Endothelial cell of umbilical vein (primary cell): ENCODE results near the gene SMIM38.

Experiments used
- EZH2 ChIP-seq: IDR thresholded peaks from 2 replicates; pipeline ENCODE4 v1.6.1; 2012; ENCODE audit warnings: borderline replicate concordance, low read depth, mild to moderate bottlenecking, moderate library complexity, low read length, inconsistent platforms; ENCODE audit not compliant: severe bottlenecking
- GATA2 ChIP-seq: IDR thresholded peaks from 2 replicates; pipeline ENCODE4 v1.7.0; 2011; ENCODE audit warnings: low read depth, mild to moderate bottlenecking, moderate library complexity, mixed read lengths, low read length; ENCODE audit not compliant: insufficient read length, insufficient read depth
- POLR2A ChIP-seq: IDR thresholded peaks from 2 replicates; pipeline ENCODE4 v1.6.1; 2012; ENCODE audit warnings: low read depth, mild to moderate bottlenecking, control low read depth, low read length
- POLR2AphosphoS5 ChIP-seq: IDR thresholded peaks from 2 replicates; pipeline ENCODE4 v1.6.1; 2012; ENCODE audit warnings: low read depth, mild to moderate bottlenecking, control low read depth, low read length, moderate library complexity; ENCODE audit not compliant: insufficient read depth
- TF ChIP-seq, protein P1 (sequence below), 2 donors: IDR thresholded peaks; 1 replicate in 1 of 2; 2 replicates in 1 of 2; pipeline ENCODE4 v1.5.1; 2011; ENCODE audit warnings: low read length in 2 of 2, mild to moderate bottlenecking in 2 of 2, moderate library complexity in 2 of 2, control low read depth in 1 of 2, inconsistent platforms in 1 of 2, low read depth in 1 of 2; ENCODE audit not compliant: insufficient read depth in 1 of 2; ENCODE audit errors: extremely low read depth in 1 of 2
- TF ChIP-seq, protein P2 (sequence below): IDR thresholded peaks from 2 replicates; pipeline ENCODE4 v1.6.1; 2011; ENCODE audit not compliant: insufficient read depth, insufficient read length

DNA sequence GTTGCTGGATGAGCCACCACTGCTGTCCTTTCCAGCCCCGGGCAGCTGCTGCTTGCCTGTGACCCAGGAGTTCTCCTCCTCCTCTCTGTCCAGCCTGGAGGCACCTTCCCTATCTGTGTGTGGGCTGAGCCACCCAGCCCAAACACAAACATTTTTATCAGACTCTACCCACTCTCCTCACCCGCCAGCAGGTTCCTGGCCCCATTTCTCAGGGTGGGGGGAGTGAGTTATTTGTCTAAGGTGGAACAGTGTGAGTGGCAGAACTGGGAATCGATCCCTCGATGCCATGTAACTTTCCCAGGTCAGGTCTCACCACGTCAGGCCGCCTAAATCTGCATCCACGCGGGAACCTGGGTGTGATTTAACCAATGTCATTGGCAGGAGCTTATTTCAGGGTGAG, 20.8 kb upstream of the SMIM38 start:
- TF ChIP-seq POLR2A (no peak), GATA2 (no peak), POLR2AphosphoS5 (no peak), EZH2 (no peak)
- TF ChIP-seq, protein P1, sequence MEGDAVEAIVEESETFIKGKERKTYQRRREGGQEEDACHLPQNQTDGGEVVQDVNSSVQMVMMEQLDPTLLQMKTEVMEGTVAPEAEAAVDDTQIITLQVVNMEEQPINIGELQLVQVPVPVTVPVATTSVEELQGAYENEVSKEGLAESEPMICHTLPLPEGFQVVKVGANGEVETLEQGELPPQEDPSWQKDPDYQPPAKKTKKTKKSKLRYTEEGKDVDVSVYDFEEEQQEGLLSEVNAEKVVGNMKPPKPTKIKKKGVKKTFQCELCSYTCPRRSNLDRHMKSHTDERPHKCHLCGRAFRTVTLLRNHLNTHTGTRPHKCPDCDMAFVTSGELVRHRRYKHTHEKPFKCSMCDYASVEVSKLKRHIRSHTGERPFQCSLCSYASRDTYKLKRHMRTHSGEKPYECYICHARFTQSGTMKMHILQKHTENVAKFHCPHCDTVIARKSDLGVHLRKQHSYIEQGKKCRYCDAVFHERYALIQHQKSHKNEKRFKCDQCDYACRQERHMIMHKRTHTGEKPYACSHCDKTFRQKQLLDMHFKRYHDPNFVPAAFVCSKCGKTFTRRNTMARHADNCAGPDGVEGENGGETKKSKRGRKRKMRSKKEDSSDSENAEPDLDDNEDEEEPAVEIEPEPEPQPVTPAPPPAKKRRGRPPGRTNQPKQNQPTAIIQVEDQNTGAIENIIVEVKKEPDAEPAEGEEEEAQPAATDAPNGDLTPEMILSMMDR (IDR thresholded peaks at IDR 0.05; ENCODE audit: extremely low read depth in 1 of 2, insufficient read depth in 1 of 2, low read depth in 1 of 2, low read length in 2 of 2), result no peak
- TF ChIP-seq, protein P2, sequence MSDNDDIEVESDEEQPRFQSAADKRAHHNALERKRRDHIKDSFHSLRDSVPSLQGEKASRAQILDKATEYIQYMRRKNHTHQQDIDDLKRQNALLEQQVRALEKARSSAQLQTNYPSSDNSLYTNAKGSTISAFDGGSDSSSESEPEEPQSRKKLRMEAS, result no peak
